ENCODE measurements around the gene FAM20A.

The FAM20A gene

GRCh38 chr17:68608515-68609130 is 7.5 kb upstream of the FAM20A start:
- DNase-seq = no peak

- no peak for DNase-seq
Observed at GRCh38 chr17:68606451-68607307, 5.5 kb upstream of the FAM20A start.

GRCh38 chr17:68605914-68606313 is 4.7 kb upstream of the FAM20A start:
- no peak for DNase-seq

- DNase-seq = no peak
Observed at GRCh38 chr17:68603656-68604055, 2.5 kb upstream of the FAM20A start.

GRCh38 chr17:68603027-68603426 is 1.9 kb upstream of the FAM20A start:
- DNase-seq = no peak

- DNase-seq = no peak
Observed at GRCh38 chr17:68602289-68602688, 1.1 kb upstream of the FAM20A start.

- DNase-seq = no peak
Observed at GRCh38 chr17:68601565-68602288, 560 bp upstream of the FAM20A start.

GRCh38 chr17:68600067-68600930 is 868 bp downstream of the FAM20A start:
- peak; percentile 63 for DNase-seq

GRCh38 chr17:68599552-68600066 is 1.6 kb downstream of the FAM20A start:
- no peak for DNase-seq

- no peak for DNase-seq
Observed at GRCh38 chr17:68599091-68599490, 2.1 kb downstream of the FAM20A start.

- no peak for DNase-seq
Observed at GRCh38 chr17:68598545-68598961, 2.6 kb downstream of the FAM20A start.

GRCh38 chr17:68598074-68598473 is 3.1 kb downstream of the FAM20A start:
- no peak for DNase-seq

- no peak for DNase-seq
Observed at GRCh38 chr17:68596411-68596945, 4.7 kb downstream of the FAM20A start.

- no peak for DNase-seq
Observed at GRCh38 chr17:68595986-68596385, 5.2 kb downstream of the FAM20A start.

- DNase-seq = no peak
Observed at GRCh38 chr17:68595496-68595895, 5.7 kb downstream of the FAM20A start.

GRCh38 chr17:68594552-68594951 is 6.6 kb downstream of the FAM20A start:
- no peak for DNase-seq

- DNase-seq = no peak
Observed at GRCh38 chr17:68592682-68593641, 8.2 kb downstream of the FAM20A start.

GRCh38 chr17:68592009-68592408 is 9.2 kb downstream of the FAM20A start:
- DNase-seq = no peak

- DNase-seq = no peak
Observed at GRCh38 chr17:68591583-68591982, 9.6 kb downstream of the FAM20A start.

GRCh38 chr17:68589086-68589485 is 12.1 kb downstream of the FAM20A start:
- DNase-seq = no peak

- no peak for DNase-seq
Observed at GRCh38 chr17:68588362-68588761, 12.8 kb downstream of the FAM20A start.
